GM19467 (cell line): Measurements from ENCODE around the gene ZCCHC14.
"Not testable (repeated sequence)": the region's sequence is repeated elsewhere in the genome, so short reads cannot be mapped to it uniquely, and the experiment has no call there.

Source experiments
- ATAC-seq: cut with Tn5 transposase; IDR thresholded peaks from one replicate; pipeline ENCODE4 v1.9.1; 2021; ENCODE audit warnings: mild to moderate bottlenecking, moderate library complexity; ENCODE audit not compliant: unreplicated experiment

The ZCCHC14 gene

DNA sequence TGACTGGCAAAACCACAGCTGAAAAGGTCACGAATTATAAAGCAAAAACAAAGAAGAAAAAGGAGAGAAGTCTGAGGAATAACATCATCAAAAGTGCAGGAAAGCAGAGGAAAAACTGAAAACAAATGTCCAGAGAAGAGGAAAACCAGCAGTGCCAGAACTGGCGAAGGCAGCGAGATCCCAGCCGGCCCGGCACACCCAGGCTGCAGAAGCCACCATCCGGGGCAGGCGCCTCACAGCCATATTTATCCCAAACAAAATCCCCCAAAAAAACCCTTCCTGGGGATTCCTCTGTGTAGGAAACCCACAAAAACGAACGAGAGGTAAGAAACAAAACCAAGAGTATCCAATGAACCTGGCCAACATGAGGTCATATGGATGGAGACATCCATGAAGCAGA is 10.6 kb downstream of the ZCCHC14 start:
- ATAC-seq: no peak

DNA sequence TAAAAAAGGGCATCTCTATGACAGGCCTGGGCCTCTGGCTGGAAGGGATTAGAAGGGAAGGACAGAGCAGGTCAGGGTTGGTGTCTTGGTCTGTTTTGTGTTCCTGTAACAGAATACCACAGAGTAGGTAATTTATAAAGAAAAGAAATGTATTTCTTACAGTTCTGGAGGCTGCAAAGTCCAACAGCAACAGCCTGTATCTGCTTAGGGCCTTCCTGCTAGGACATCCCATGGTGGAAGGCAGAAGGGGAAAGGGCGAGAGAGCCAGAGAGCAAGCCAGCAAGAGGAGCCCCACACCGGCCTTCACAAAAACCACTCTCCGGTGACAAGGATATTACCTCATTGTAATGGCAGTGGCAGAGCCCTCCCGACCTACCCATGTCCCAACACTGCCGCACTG is 11.1 kb downstream of the ZCCHC14 start:
- ATAC-seq: not testable (repeated sequence)

DNA sequence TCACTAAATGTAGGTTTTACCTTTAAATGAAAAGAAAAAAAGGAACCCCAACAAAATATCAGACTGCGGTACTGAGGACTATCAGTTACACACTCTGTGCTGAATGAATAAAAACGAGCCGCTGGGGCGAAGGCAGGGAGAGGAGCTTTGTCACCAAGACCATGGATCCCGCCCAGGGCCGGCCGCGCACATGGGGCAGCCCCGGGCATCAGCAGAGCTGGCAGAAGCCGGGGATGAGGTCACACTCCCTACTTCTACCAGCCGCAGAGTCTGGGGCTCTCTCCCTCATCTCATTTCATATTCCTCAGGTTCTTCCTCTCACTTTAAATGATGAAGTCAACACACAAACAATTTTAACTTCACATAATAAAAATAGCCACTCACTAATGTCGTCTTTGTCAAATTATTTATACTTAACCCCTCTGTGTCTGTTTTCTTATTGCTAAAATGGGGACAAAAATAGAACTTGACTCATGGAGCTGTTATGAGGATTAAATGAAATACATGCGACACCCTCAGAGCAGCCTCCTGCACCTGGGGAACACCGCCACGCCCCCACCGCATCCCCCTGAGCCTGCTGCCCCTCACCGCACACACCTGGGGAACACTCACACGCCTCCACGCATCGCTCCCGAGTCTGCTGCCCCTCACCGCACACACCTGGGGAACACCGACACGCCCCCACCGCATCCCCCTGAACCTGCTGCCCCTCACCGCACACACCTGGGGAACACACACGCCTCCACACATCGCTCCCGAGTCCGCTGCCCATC is 15.4 kb downstream of the ZCCHC14 start:
- ATAC-seq: not testable (repeated sequence)

DNA sequence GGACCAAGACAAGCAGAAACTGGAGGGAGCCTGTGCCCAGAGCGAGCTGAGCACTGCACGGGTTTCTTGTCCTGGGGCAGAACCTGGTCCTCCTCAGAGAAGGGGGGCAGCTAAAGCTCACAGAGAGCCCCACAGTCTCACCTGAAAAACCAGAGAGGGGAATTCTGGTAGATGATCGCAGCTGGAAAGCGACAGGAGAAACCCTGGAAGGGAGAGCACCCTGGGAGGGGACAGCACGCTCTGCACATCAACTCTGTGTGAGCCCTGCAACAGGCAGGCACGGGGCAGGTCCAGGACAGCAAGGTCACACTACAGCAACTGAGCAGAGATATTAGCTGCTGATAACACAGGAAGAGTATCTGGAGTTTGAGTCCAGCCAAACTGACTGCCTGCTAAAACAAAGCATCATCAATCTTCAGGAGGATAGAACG is 18.2 kb downstream of the ZCCHC14 start:
- no peak for ATAC-seq

DNA sequence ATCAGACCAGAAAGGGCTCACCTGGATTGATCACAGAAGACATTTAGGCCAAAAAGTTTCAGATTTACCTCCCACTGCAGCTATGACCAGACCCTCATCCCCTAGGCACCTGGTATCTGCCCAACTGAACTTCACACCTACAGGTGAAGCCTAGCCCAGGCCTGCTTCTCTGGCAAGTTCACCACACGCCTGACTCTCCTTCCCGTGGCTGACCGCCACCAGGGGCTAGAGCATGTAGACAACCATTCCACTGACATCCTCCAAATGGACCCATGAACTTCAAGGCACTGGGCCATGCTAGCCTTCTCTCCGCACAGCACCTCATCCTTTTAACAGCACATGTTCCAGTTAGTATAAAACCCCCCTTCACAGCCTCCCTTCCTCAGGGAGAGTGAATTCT is 18.8 kb downstream of the ZCCHC14 start:
- ATAC-seq: no peak

DNA sequence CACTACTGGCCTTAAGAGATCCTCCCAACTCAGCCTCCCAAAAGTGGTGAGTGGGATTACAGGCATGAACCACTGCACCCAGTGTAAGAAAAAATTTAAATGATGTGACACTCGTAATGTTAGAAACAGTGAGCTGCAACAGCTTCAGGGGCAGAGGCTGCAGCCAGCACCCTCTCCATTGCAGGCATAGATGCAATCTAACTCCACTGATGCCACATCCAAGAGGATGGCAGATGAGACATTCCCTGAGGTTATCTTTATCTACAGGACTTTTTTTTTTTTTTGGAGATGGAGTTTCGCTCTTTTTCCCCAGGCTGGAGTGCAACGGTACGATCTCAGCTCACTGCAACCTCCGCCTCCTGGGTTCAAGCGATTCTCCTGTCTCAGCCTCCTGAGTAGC is 19.9 kb downstream of the ZCCHC14 start:
- ATAC-seq: no peak

DNA sequence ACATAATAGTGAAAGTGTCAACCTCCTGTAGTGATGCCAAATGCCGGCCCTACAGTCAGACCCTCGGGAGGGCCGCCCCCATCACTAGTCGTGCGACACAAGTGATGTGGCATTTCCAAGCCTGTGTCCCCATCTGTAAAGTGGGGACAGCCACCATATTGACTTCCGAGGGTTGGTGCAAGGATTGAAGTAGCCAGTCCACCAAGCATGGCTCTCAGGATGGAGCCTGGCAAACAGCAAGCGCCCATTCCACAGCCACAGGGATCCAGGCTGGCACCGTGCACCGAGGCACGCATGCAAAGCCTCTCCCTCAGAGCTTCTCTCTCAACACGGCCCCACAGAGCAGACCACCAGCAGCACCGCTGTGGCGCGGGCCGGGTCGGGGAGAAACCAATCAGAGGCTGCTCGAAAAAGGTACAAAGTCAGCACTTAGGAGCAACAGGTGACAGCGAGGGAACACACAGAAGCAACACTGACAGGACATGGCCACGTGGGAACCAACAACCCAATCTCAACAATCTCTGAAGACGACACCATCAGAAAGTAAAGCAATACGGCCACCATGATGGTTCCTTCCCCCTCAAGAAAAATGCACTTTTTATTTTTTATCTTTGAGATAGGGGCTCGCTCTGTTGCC is 20.6 kb downstream of the ZCCHC14 start:
- ATAC-seq: no peak

DNA sequence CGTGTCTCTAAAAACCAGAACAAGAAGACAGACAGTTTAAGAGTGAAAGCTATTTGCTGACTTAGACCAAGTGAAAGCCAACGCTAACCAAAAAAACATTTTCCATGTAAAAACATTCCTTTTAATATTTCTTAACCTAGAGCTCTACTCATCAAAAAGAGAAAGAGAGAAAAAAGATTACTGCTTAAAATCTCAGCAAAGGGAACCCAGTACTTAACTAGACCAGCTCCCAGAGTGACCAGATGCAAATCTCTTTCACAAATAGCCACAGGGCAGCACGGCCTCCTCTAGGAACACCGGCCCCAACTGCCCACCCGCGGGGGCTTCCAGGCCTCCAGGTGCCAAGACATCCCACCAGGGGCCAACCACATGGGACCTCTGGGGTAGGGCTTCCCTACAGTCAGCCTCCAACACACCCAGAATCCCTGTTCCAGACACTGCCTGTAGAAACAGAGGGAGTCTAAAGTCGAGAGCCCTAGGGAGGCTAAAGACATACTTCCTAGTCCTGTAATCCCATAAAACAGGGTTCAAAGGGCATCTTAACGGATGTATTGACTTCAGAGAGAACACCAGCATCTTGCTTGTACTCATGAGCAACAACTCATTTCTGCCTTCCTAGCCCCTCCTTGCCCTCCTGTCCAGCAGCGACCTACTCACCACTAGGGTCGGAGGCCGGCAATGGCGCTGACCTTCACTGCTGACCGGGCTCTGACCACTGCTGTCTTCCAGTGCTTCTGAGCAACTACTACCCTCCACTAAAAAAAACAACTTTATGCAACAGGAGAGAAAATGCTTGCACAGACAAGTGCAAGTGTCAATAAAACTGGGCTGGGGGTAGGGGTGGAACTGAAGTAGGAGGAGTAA is 21.3 kb downstream of the ZCCHC14 start:
- ATAC-seq: no peak

DNA sequence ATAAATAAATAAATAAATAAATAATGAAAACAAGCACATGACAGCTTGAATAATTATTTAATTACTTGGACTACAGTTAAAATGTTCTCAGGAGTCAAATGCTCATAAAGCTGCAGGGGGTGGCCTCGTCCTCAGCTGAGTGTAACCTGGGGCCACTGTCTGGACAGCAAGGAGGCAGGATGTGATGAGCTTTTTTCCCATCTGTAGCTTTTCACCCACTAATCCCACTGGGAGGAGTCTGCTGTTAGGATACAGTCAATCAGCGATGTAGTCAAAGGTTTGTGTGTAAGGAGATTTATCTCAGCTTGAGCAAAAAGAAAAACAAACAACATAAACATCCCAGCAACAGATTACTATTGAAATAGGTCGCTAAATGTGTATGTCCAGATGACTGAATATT is 22.5 kb downstream of the ZCCHC14 start:
- ATAC-seq: no peak

DNA sequence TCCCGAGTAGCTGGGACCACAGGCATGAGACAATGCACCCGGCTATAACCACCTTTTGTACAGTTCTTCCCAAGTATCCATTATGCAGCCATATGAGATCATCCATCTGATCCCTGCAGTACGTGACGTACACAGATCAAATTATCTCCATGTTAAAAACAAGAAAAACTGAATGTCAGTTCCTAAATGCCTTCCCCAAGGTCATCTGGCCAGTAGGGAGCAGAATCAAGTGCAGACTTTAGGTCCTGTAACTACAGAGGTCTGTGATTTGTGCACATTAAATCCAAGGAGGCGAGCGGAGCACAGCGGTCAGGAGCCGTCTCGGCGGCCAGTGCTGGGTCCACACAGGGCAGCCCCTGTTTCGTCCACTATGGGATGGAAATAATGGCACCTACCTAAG is 23.7 kb downstream of the ZCCHC14 start:
- ATAC-seq: no peak

DNA sequence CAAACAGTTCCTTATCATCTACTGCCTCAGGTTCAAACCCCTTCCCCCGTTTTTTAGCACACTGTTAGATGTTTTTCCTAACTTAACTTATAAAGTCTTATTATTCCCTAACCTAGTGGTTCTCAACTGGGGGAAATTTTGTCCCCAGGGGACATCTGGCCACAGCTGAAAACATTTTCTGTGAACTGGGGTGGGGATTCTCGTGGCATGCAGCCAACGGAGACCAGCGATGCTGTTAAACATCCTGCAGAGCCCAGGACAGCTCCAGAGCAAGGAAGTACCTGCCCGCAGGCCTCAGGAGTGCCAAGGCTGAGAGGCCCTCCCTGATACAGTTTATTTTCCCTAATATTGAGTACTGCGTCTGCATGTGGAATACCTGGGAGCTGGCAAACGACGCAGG is 24.3 kb downstream of the ZCCHC14 start:
- ATAC-seq: no peak

DNA sequence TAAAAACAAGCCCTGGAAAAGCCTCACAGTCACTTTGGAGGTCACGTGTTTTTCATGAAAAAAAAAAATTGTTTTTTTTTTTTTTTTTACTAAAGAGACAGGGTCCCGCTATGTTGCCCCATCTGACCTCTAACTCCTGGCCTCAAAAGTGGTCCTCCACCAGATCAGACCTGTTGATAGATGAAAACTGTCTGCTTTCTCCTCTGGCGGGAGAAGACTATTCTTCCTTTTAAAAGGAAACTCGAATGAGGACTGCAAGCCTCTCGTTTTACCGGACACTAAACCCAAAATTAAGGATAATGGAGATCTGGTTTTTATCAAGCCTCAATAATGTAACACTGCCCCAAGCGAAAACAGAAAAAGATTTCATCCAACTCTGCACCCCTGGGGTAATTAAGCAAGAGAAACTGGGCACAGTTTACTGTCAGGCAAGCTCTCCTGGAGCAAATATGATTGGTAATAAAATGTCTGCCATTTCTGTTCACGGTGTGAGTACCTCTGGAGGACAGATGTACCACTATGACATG is 25.8 kb downstream of the ZCCHC14 start:
- ATAC-seq: no peak

DNA sequence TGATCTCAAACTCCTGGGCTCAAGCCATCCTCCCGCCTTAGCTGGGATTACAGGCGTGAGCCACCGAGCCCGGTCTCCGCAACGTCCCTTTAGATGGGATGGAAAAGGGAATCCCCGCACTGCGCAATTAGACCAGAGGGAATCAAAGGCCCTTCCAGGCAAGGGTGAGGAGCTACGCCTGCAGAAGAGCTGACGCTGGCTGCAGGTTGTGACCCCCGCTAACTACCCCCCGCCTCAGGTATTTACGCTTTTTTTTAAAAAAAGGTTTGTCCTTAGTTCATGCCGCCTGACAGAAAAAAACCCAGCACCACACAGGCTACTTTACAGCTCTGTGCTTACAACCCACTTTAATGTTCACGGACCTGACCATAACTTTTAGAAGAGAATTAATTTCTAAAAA is 26.9 kb downstream of the ZCCHC14 start:
- ATAC-seq: no peak

DNA sequence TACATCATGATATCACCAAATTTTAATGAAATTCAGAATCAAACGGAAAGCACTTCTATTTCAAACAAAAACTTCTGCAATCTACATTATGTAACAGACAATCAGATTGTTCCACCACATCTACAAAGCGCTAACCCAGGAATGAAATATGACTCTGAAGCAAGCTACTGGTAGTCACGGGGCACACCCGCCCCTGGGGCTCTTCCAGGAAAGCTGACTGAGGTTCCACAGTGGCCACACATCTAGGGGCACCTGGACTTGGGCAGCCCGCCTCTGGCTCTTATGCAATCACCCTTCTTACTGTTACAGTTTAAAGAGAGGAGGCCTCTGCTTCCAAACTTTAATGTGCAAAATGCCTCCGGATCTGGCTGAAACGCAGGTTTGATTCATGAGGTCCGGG is 27.5 kb downstream of the ZCCHC14 start:
- ATAC-seq: no peak

DNA sequence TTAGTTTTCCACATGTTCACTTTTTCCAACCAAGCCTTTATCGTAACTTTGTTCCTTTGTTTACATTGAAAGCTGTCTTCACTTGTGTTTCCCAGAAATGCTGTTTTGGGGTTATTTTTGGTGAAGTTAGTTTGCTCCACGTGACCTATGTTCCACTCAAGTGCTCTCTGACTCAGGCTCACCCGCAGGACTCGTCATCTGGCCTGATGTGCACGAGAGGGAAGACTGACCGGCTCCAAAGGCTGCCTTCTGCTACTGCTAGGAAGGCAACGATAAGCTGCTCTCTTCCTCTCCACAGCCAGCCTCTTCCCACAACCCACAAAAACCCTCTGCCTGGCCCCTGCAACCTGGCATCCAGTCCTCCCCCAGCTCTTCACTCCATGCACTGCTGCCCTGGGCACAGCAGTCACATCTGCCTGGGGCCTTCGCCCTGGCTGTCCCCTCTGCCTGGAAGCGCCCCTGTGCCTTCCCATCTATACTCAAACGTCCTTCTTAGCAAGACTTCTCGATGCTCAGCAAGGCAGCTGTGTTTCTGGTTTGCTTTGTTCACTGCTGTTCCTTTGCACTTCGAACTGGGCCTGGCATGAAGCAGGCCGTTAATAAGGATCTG is 28.0 kb downstream of the ZCCHC14 start:
- ATAC-seq: no peak

DNA sequence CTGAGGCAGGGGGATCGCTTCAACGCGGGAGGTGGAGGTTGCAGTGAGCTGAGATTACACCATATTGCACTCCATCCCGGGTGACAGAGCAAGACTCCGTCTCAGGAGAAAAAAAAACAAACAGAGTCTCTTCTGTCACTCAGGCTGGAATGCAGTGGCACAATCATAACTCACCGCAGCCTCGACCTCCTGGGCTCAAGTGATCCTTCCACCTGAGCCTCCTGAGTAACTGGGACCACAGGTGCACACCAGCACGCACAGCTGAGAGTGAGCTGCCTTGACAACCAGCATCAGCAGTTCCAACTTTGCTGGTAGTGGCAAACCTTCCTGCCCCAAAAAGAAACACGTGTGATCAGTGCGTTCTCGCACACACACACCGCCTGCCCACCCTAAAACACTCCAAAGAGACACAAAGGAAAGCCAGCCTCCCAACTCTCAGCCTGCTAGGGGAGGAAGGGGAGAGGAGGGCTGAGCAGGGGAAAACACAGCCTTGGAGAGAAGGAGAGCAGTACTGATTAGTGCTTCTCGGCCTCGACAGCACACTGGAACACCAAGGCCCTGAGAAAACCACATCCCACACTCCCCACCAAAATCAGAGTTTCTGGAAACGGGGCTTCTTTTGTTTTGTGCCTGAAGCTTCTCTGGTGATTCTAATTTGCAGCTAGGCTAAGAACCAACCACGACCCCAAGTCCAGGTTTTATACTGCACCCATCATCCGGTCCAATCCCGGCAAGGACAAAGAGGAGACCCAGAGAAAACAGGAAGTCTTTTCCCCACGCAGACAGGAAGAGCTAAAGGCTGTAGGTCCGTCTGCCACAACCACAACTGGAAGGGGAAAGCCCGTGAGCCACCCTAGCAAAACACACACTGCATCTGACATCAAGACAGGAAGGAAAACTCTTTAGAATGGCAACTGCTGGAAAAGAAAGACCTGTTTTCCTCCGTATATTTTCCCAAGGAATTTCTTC is 28.8 kb downstream of the ZCCHC14 start:
- no peak for ATAC-seq

DNA sequence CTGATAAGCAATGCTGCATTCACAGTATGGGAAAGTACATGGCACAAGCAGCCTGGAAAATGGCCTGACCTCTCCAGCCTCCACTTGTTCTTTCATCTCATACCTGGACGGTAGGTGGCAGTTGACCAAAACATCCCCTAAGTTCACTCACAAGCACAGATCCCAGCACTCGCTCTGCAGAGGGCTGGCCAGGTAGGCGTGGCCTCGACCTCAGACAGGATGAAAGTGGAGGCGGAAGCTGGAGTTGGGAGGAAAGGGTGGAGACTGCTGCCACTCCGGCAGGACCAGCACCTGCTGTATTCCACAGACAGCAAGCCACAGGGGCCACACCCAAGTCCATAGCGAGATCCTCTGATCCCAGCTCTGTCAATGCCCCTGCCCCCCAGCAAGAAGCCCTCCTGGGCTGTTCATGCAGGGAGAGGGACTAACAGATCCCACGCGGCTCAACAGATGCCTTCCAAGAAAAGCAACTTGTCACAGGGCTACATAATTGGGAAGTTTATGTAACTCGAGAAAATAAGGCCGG is 31.3 kb downstream of the ZCCHC14 start:
- no peak for ATAC-seq

DNA sequence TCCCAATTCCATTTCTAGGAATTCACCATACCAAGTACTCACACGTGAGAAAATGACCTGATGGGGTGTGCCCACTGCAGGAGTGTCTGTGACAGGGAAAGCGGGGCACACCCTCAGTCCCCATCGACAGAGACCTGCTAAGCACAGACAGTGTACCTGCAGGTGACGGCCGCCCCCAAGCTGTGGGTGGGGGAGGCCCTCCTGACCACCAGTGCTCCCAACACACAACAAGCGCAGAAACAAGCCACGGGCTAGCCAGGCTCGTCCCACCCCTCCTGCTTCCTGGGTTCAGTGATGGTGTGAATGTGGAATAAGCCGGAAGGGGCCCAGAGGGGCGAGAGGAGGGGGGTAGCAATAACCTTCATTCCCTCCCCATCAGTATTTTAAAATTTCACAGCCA is 31.9 kb downstream of the ZCCHC14 start:
- ATAC-seq: no peak

DNA sequence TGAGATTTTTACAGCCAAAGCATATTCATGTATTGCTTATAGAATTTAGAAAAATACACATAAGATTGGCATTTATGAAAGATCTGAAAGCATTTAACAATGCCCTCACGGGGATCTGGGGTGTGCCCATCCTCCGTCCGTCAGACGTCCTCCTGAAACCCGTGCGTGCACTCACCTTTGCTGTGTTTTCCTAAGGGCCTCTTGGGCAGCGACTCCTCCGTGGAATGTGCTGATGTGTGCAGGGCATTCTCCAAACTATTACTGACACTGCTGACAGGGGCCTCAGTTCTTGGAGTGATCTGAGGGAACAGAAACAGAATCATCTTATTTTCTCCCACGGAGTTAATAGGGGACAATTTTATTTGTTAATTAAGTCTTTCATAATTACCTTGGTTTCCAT is 33.0 kb downstream of the ZCCHC14 start:
- no peak for ATAC-seq

DNA sequence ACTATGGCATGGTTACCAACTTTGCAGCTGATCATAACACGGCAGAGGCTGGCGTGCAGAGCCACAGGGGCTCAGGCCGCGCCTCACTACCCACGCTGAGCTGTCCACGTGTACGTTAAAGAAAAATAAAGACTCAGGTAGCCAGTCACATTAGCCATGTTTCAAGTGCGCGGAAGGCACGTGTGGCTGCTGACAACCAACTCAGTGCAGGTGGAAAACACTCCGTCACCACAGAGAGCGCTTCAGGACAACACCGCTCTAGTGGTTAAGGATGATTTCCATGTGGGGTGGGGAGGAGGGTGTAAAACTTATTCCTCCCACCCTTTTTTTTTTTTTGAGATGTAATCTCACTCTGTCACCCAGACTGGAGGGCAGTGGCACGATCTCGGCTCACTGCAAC is 33.8 kb downstream of the ZCCHC14 start:
- no peak for ATAC-seq
